SU-DHL-6 (cell line): Measurements from ENCODE around the gene MZT2B.
"Not testable (repeated sequence)": the region's sequence is repeated elsewhere in the genome, so short reads cannot be mapped to it uniquely, and the experiment has no call there.

Source experiments
- CTCF ChIP-seq: fragments of 200-600 bp; sonication (generic); IDR thresholded peaks from one replicate; pipeline ENCODE4 v1.5.1; 2017; ENCODE audit warnings: antibody characterized with exemption, mild to moderate bottlenecking, low read length, moderate library complexity; ENCODE audit not compliant: insufficient read depth, poor library complexity, severe bottlenecking
- EZH2phosphoT487 ChIP-seq: fragments of 200-600 bp; sonication (generic), shearing (Covaris generic); conservative IDR thresholded peaks from 2 replicates; pipeline ENCODE4 v1.6.1; 2018; ENCODE audit warnings: mild to moderate bottlenecking, antibody characterized with exemption, low read length, moderate library complexity, mixed read lengths

- not testable (repeated sequence) for TF ChIP-seq EZH2phosphoT487, CTCF
Measured at GRCh38 chr2:130140516-130140915, 41.5 kb upstream of the MZT2B start.
